HepG2 (cell line): Measurements from ENCODE around the gene INO80C. TPM values are rescaled to one million over a fixed set of nuclear protein-coding genes. Genes with fewer than 3 reads are reported as not detected.
A peak's percentile ranks its signal among the peaks of the same experiment; 100 is the strongest.

Experiments used
- ATAC-seq: fragments of 200-7000 bp; cut with Tn5 transposase; 3 replicates; pipeline ENCODE4 v1.9.1; 2020; ENCODE audit warnings: mild to moderate bottlenecking, moderate library complexity
- BruUV-seq: library from RNA; stranded (reverse); fragments of 400-500 nt; replicated peaks from 2 replicates; lab custom pipeline; 2021; lab: Mats Ljungman, UMichigan
- CTCF ChIA-PET: fragments of 300-600 bp; formaldehyde crosslinking; extraction: SDS; loops from one replicate; lab custom pipeline; 2021; ENCODE audit warnings: low total read pairs, inconsistent platforms, low intra/inter-chr PET ratio; lab: Yijun Ruan, JAX
- POLR2A ChIA-PET: fragments of 350-600 bp; sonication (Branson Sonifier 250); formaldehyde crosslinking; loops from one replicate; lab custom pipeline; 2020; ENCODE audit warnings: antibody characterized with exemption, inconsistent platforms; lab: Yijun Ruan, JAX
- DNase-seq: peaks from one replicate; pipeline ENCODE4 v3.0.0-alpha.2; 2015; ENCODE audit warnings: low spot score
- FAIRE-seq: peaks from 3 replicates; lab custom pipeline; 2011; peaks lifted over from hg19 to GRCh38; lab: Jason Lieb, UNC
- H2AFZ ChIP-seq: one replicate; pipeline ENCODE4 v1.6.1; 2011; ENCODE audit warnings: low read length, inconsistent platforms
- H3K27ac ChIP-seq: fragments of 300-600 bp; 3 replicates; pipeline ENCODE4 v1.8.0; 2011; ENCODE audit warnings: mixed run types, mild to moderate bottlenecking, mixed read lengths, low read length, inconsistent platforms; ENCODE audit not compliant: insufficient read depth; ENCODE audit errors: extremely low read length
- H3K27me3 ChIP-seq, 2 experiments: fragments of 200-600 bp in 1 of 2; 2 replicates in 1 of 2; 3 replicates in 1 of 2; pipeline versions ENCODE4 v1.6.0 to v1.8.0; 2011; ENCODE audit warnings: low read length in 2 of 2, mild to moderate bottlenecking in 2 of 2, moderate library complexity in 2 of 2, inconsistent platforms in 1 of 2; ENCODE audit not compliant: insufficient read depth in 2 of 2, control insufficient read depth in 1 of 2
- H3K36me3 ChIP-seq, 2 experiments: fragments of 200-600 bp in 1 of 2; replicated peaks in 1 of 2; 2 replicates in 1 of 2; 3 replicates in 1 of 2; pipeline versions ENCODE4 v1.5.1 to v1.8.0; 2011; ENCODE audit warnings: low read length in 2 of 2, inconsistent platforms in 1 of 2; ENCODE audit not compliant: insufficient read depth in 2 of 2, control insufficient read depth in 1 of 2
- H3K4me1 ChIP-seq: 2 replicates; pipeline ENCODE4 v1.5.1; 2012; ENCODE audit warnings: low read length, inconsistent platforms; ENCODE audit not compliant: insufficient read depth
- H3K4me2 ChIP-seq: 2 replicates; pipeline ENCODE4 v1.6.0; 2011; ENCODE audit warnings: low read depth, low read length, inconsistent platforms
- H3K4me3 ChIP-seq, 3 experiments: fragments of 200-600 bp in 1 of 3; sonication (generic), shearing (Covaris generic) in 1 of 3; replicated peaks in 1 of 3; 2 replicates each; pipeline ENCODE4 v1.5.1; 2011 to 2016; ENCODE audit warnings: low read length in 3 of 3, inconsistent platforms in 2 of 3, low read depth in 2 of 3, mild to moderate bottlenecking in 2 of 3, control low read depth in 1 of 3, mixed read lengths in 1 of 3; ENCODE audit not compliant: insufficient read depth in 1 of 3
- H3K79me2 ChIP-seq: one replicate; pipeline ENCODE4 v1.6.1; 2011; ENCODE audit warnings: low read length, inconsistent platforms; ENCODE audit not compliant: insufficient read depth
- H3K9ac ChIP-seq: 2 replicates; pipeline ENCODE4 v1.6.0; 2011; ENCODE audit warnings: mild to moderate bottlenecking, low read depth, low read length, inconsistent platforms; ENCODE audit not compliant: insufficient read depth
- H3K9me3 ChIP-seq: 2 replicates; pipeline ENCODE4 v1.5.1; 2012; ENCODE audit warnings: mild to moderate bottlenecking, low read length
- H4K20me1 ChIP-seq: 2 replicates; pipeline ENCODE4 v1.6.0; 2011; ENCODE audit warnings: inconsistent platforms, mild to moderate bottlenecking, low read length, moderate library complexity; ENCODE audit not compliant: insufficient read depth
- ATF1 ChIP-seq: IDR thresholded peaks from 2 replicates; pipeline ENCODE4 v1.6.1; 2016; ENCODE audit warnings: mild to moderate bottlenecking, control low read depth
- BRF2 ChIP-seq: sonication (generic); formaldehyde crosslinking; IDR thresholded peaks from 2 replicates; pipeline ENCODE4 v1.8.1; 2022; ENCODE audit warnings: mild to moderate bottlenecking, missing genetic modification reagents
- CEBPG ChIP-seq: IDR thresholded peaks from 2 replicates; pipeline ENCODE4 v1.6.1; 2016
- ERF ChIP-seq: IDR thresholded peaks from 2 replicates; pipeline ENCODE4 v1.6.1; 2018; ENCODE audit warnings: missing biosample characterization, missing genetic modification reagents
- FOSL2 ChIP-seq: sonication (generic); formaldehyde crosslinking; IDR thresholded peaks from 2 replicates; pipeline ENCODE4 v1.4.0; 2020; ENCODE audit warnings: missing genetic modification reagents
- FOXA3 ChIP-seq: IDR thresholded peaks from 2 replicates; pipeline ENCODE4 v1.6.1; 2016; ENCODE audit warnings: missing genetic modification reagents, missing compliant biosample characterization
- GATAD2A ChIP-seq: IDR thresholded peaks from 2 replicates; pipeline ENCODE4 v1.6.1; 2016
- GLMP ChIP-seq: sonication (generic); formaldehyde crosslinking; IDR thresholded peaks from 2 replicates; pipeline ENCODE4 v1.9.0; 2021; ENCODE audit warnings: missing genetic modification reagents, mild to moderate bottlenecking, borderline replicate concordance
- HOXD1 ChIP-seq: sonication (generic); formaldehyde crosslinking; IDR thresholded peaks from 2 replicates; pipeline ENCODE4 v1.5.0; 2020; ENCODE audit warnings: missing genetic modification reagents
- NCOA2 ChIP-seq: sonication (generic); formaldehyde crosslinking; IDR thresholded peaks from 2 replicates; pipeline ENCODE4 v1.8.0; 2022; ENCODE audit warnings: inconsistent platforms
- NFYC ChIP-seq: IDR thresholded peaks from 2 replicates; pipeline ENCODE4 v1.6.1; 2016; ENCODE audit warnings: missing genetic modification reagents, missing compliant biosample characterization
- PAWR ChIP-seq: sonication (generic); formaldehyde crosslinking; IDR thresholded peaks from 2 replicates; pipeline ENCODE4 v1.4.0; 2020; ENCODE audit warnings: missing genetic modification reagents, mild to moderate bottlenecking, borderline replicate concordance
- PAXIP1 ChIP-seq: sonication (generic); formaldehyde crosslinking; conservative IDR thresholded peaks from 2 replicates; pipeline ENCODE4 v1.4.0; 2020; ENCODE audit warnings: mild to moderate bottlenecking, missing genetic modification reagents, moderate library complexity
- PLRG1 ChIP-seq: fragments of 450-650 bp; conservative IDR thresholded peaks from 2 replicates; pipeline ENCODE4 v1.6.1; 2016
- REL ChIP-seq: sonication (generic); formaldehyde crosslinking; conservative IDR thresholded peaks from 2 replicates; pipeline ENCODE4 v1.8.0; 2022; ENCODE audit warnings: mild to moderate bottlenecking, missing genetic modification reagents, moderate library complexity
- RORA ChIP-seq: sonication (generic); formaldehyde crosslinking; IDR thresholded peaks from 2 replicates; pipeline ENCODE4 v1.5.0; 2020; ENCODE audit warnings: mild to moderate bottlenecking, missing genetic modification reagents, moderate library complexity
- SNAI1 ChIP-seq: sonication (generic); formaldehyde crosslinking; IDR thresholded peaks from 2 replicates; pipeline ENCODE4 v1.5.0; 2020; ENCODE audit warnings: mild to moderate bottlenecking, missing genetic modification reagents, borderline replicate concordance
- TOE1 ChIP-seq: sonication (generic); formaldehyde crosslinking; IDR thresholded peaks from 2 replicates; pipeline ENCODE4 v1.4.0; 2020; ENCODE audit warnings: mild to moderate bottlenecking, missing genetic modification reagents
- ZFP36L2 ChIP-seq: sonication (generic); formaldehyde crosslinking; IDR thresholded peaks from 2 replicates; pipeline ENCODE4 v1.4.0; 2020; ENCODE audit warnings: missing genetic modification reagents
- ZFY ChIP-seq: sonication (generic); formaldehyde crosslinking; IDR thresholded peaks from 2 replicates; pipeline ENCODE4 v1.4.0; 2020; ENCODE audit warnings: missing genetic modification reagents
- ZNF12 ChIP-seq: sonication (generic); formaldehyde crosslinking; IDR thresholded peaks from 2 replicates; pipeline ENCODE4 v1.5.0; 2020; ENCODE audit warnings: missing genetic modification reagents
- ZNF550 ChIP-seq: sonication (generic); formaldehyde crosslinking; IDR thresholded peaks from 2 replicates; pipeline ENCODE4 v1.4.0; 2020; ENCODE audit warnings: mild to moderate bottlenecking, missing genetic modification reagents, borderline replicate concordance
- ZNF720 ChIP-seq: sonication (generic); formaldehyde crosslinking; IDR thresholded peaks from 2 replicates; pipeline ENCODE4 v1.4.0; 2020; ENCODE audit warnings: missing genetic modification reagents
- WGBS: methylation state at CpG from one replicate; pipeline ENCODE4 v1.1.6; 2017; ENCODE audit warnings: low lambda C conversion rate; 5-methylcytosine and 5-hydroxymethylcytosine counted together
- in situ Hi-C: cut with HindIII; loops from 2 replicates; pipeline ENCODE4 v1.10.0; 2017; ENCODE audit warnings: low pct_unique_long_range_greater_than_20kb; ENCODE audit not compliant: extremely low pct_ligation_motif_present
- intact Hi-C: fragments of 100-400 bp; cut with micrococcal nuclease; formaldehyde crosslinking; loops from one replicate; pipeline ENCODE4 v1.10.0; 2022; ENCODE audit not compliant: unreplicated experiment
- polyA plus RNA-seq, 8 experiments: library from polyadenylated mRNA; depleted of rRNA in 3 of 8; stranded (reverse) in 7 of 8; unstranded in 1 of 8; fragments of >200 nt; fragmentation: Illumina TruSeq in 4 of 8; extraction: Trizol in 4 of 8; gene quantifications; 2 replicates each; pipeline versions ENCODE4 v1.2.1 to v1.2.3, GENCODE V29; 2011 to 2016; ENCODE audit warnings: low read depth in 4 of 8, missing spikeins in 1 of 8, mixed read lengths in 1 of 8; ENCODE audit not compliant: insufficient read depth in 1 of 8
- total RNA-seq, 5 experiments: library from RNA; depleted of rRNA; stranded (reverse); fragments of >200 nt; fragmentation: Illumina TruSeq; extraction: Trizol; gene quantifications; 2 replicates each; pipeline ENCODE4 v1.2.3, GENCODE V29; 2016; ENCODE audit warnings: low read depth in 1 of 5

The INO80C gene
- total and polyA plus RNA-seq, 2 of the 13 experiments (the other 11 are each of a cell fraction or from before 2014, with no cell fraction given), result 8.2 to 15.4 TPM

- Histone ChIP-seq H3K4me3 (no peak overlapping the region), H3K4me1 (peaks cover 61% of the 10 kb centered on the region), H3K79me2 (no peaks in the 10 kb centered on the region), H3K27me3 (peaks cover 0 to 6% of the 10 kb centered on the region in 2 experiments; a peak in 2 of 5 replicates), H2AFZ (no peak overlapping the region), H4K20me1 (no peaks in the 10 kb centered on the region), H3K36me3 (no peaks in the 10 kb centered on the region), H3K9me3 (no peaks in the 10 kb centered on the region), H3K27ac (no peak overlapping the region), H3K9ac (no peak overlapping the region), H3K4me2 (no peak overlapping the region)
- DNase-seq, result no peak
- WGBS, result 3% methylated on average over 5 of the region's 5 CpGs
- in situ Hi-C loops, result loop anchor here (5.0 kb wide), 1 partner anchor 99 kb away; no protein-coding TSS in a partner anchor
- intact Hi-C loops, result no loop called here
- POLR2A ChIA-PET, result interaction anchor here (3.3 kb wide), 1 partner anchor 9 kb away, joined by 27 read pairs; the partner anchor contains the start of gene INO80C
- FAIRE-seq, result no peak
- no TSS peak for BruUV-seq
- CTCF ChIA-PET, result no interaction called here
- no peak for ATAC-seq
- TF ChIP-seq ERF (CRISPR knock-in tag) (no peak), CEBPG (CRISPR knock-in tag) (no peak), NCOA2 (peak; percentile 38; the same call in 1 of the 2 replicates), GLMP (CRISPR knock-in tag) (no peak), ZFP36L2 (CRISPR knock-in tag) (no peak), BRF2 (CRISPR knock-in tag) (no peak), FOXA3 (peak; percentile 35; the same call in 1 of the 2 replicates), ATF1 (CRISPR knock-in tag) (no peak), ZNF550 (no peak), ZFY (CRISPR knock-in tag) (no peak), PAXIP1 (CRISPR knock-in tag) (no peak), ZNF12 (CRISPR knock-in tag) (no peak), RORA (CRISPR knock-in tag) (no peak), REL (CRISPR knock-in tag) (no peak), SNAI1 (no peak), PLRG1 (no peak), HOXD1 (no peak), FOSL2 (CRISPR knock-in tag) (0 out of 2 replicates have a peak, but pooled peaks have one; percentile 7), ZNF720 (CRISPR knock-in tag) (no peak), GATAD2A (peak; percentile 37), PAWR (CRISPR knock-in tag) (no peak), TOE1 (no peak), NFYC (no peak)
Observed at GRCh38 chr18:35506024-35506712, 8.4 kb upstream of the INO80C start.
